OCI-LY7 (cell line): ENCODE data around the gene THG1L. TPM values are rescaled to one million over a fixed set of nuclear protein-coding genes. Genes with fewer than 3 reads are reported as not detected.

ENCODE experiments used
- BruUV-seq: library from RNA; stranded (reverse); fragments of 400-500 nt; replicated peaks from 2 replicates; lab custom pipeline; 2021; lab: Mats Ljungman, UMichigan
- CTCF ChIA-PET: fragments of 300-600 bp; sonication (Branson Sonifier 250); formaldehyde crosslinking; loops from one replicate; lab custom pipeline; 2022; ENCODE audit warnings: antibody characterized with exemption; ENCODE audit not compliant: unreplicated experiment; lab: Charles Lee
- POLR2A ChIA-PET: fragments of 300-600 bp; sonication (Branson Sonifier 250); formaldehyde crosslinking; loops from one replicate; lab custom pipeline; 2022; ENCODE audit warnings: antibody characterized with exemption; lab: Charles Lee
- DNase-seq: peaks from one replicate; pipeline ENCODE4 v3.0.0-alpha.2; 2015; ENCODE audit warnings: low spot score
- H2AFZ ChIP-seq: fragments of 200-600 bp; sonication (generic), shearing (Covaris generic); 2 replicates; pipeline ENCODE4 v1.6.1; 2014; ENCODE audit warnings: mild to moderate bottlenecking, antibody characterized with exemption, low read length, moderate library complexity
- H3K27ac ChIP-seq: fragments of 200-600 bp; sonication (generic); 2 replicates; pipeline ENCODE4 v1.5.1; 2014; ENCODE audit warnings: mixed run types, low read depth, mild to moderate bottlenecking, moderate library complexity, low read length, inconsistent platforms; ENCODE audit not compliant: poor library complexity, severe bottlenecking
- H3K36me3 ChIP-seq: fragments of 200-600 bp; sonication (generic); 2 replicates; pipeline ENCODE4 v1.6.1; 2014; ENCODE audit warnings: mild to moderate bottlenecking, antibody characterized with exemption, low read length, moderate library complexity, mixed read lengths; ENCODE audit not compliant: insufficient read depth
- H3K4me1 ChIP-seq: fragments of 200-600 bp; sonication (generic); 2 replicates; pipeline ENCODE4 v1.5.1; 2014; ENCODE audit warnings: mild to moderate bottlenecking, low read length; ENCODE audit not compliant: insufficient read depth, poor library complexity, severe bottlenecking
- H3K4me2 ChIP-seq: fragments of 200-600 bp; sonication (generic); 2 replicates; pipeline ENCODE4 v1.6.1; 2014; ENCODE audit warnings: mild to moderate bottlenecking, low read length
- H3K4me3 ChIP-seq: fragments of 200-600 bp; sonication (generic); 2 replicates; pipeline ENCODE4 v1.5.1; 2014; ENCODE audit warnings: mild to moderate bottlenecking, low read depth, low read length; ENCODE audit not compliant: poor library complexity, severe bottlenecking
- H3K79me2 ChIP-seq: fragments of 200-600 bp; sonication (generic); 2 replicates; pipeline ENCODE4 v1.6.1; 2016; ENCODE audit warnings: low read depth, mild to moderate bottlenecking, low read length, moderate library complexity, mixed read lengths; ENCODE audit not compliant: insufficient read depth
- H3K9me2 ChIP-seq: fragments of 200-600 bp; sonication (generic); 2 replicates; pipeline ENCODE4 v1.6.1; 2016; ENCODE audit warnings: mild to moderate bottlenecking, low read length, mixed read lengths; ENCODE audit not compliant: insufficient read depth
- H3K9me3 ChIP-seq: fragments of 200-600 bp; sonication (generic); 2 replicates; pipeline ENCODE4 v1.6.1; 2014; ENCODE audit warnings: mild to moderate bottlenecking, mixed run types, low read length, mixed read lengths
- H4K20me1 ChIP-seq: fragments of 200-600 bp; sonication (generic); 2 replicates; pipeline ENCODE4 v1.6.1; 2014; ENCODE audit warnings: mild to moderate bottlenecking, antibody characterized with exemption, low read length, moderate library complexity, mixed read lengths; ENCODE audit not compliant: insufficient read depth
- CTCF ChIP-seq: fragments of 200-600 bp; sonication (generic); conservative IDR thresholded peaks from 2 replicates; pipeline ENCODE4 v1.5.1; 2014; ENCODE audit warnings: mild to moderate bottlenecking, antibody characterized with exemption, low read length, moderate library complexity, mixed read lengths
- EZH2phosphoT487 ChIP-seq: fragments of 200-600 bp; sonication (generic); IDR thresholded peaks from 2 replicates; pipeline ENCODE4 v1.6.1; 2018; ENCODE audit warnings: low read depth, borderline replicate concordance, mild to moderate bottlenecking, mixed run types, antibody characterized with exemption, low read length, moderate library complexity, mixed read lengths
- intact Hi-C: fragments of 100-400 bp; cut with micrococcal nuclease; formaldehyde crosslinking; loops from one replicate; pipeline ENCODE4 v1.10.0; 2022; ENCODE audit not compliant: unreplicated experiment
- total RNA-seq, 2 experiments: library from RNA; depleted of rRNA in 1 of 2; stranded (reverse); fragments of >200 nt in 1 of 2; shearing (Covaris generic) in 1 of 2; gene quantifications; 2 replicates each; pipeline ENCODE4 v1.2.3, GENCODE V29; 2014 to 2022

Gene THG1L
- total RNA-seq, 2 experiments from 2014 or later, result 18.5 to 20.7 TPM

DNA sequence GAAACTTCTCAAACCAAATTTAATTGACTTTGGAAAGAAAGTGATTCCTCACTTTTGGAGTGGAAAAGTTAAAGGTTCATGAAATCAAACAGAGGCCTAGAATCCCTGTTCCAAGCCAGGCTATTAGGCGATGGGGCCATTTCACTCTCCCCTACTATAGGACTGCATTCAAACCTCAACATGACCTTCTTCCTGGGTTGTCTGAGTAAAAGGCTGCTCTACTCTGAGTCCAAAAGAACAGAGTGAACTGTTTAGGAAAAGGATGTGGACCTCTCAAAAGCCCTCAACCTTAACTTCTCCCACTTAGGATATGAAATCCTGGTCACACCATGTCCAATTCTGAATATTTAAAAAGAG is 44.0 kb upstream of the THG1L start:
- no peak for DNase-seq
- H3K79me2 ChIP-seq, result no peaks in the 10 kb centered on the region
- TF ChIP-seq EZH2phosphoT487 (no peak), CTCF (no peak)
- H3K4me2 ChIP-seq, result no peak overlapping the region
- no peaks in the 10 kb centered on the region for H3K36me3 ChIP-seq
- POLR2A ChIA-PET, result interaction anchor here (0.6 kb wide), 1 partner anchor 247 kb away, joined by 4 read pairs; no protein-coding TSS in a partner anchor
- no peak overlapping the region for H3K4me3 ChIP-seq
- no peaks in the 10 kb centered on the region for H3K9me3 ChIP-seq
- CTCF ChIA-PET, result no interaction called here
- BruUV-seq, result no TSS peak
- H2AFZ ChIP-seq, result no peak overlapping the region
- no peaks in the 10 kb centered on the region for H3K4me1 ChIP-seq
- H4K20me1 ChIP-seq, result no peaks in the 10 kb centered on the region
- intact Hi-C loops, result no loop called here
- H3K9me2 ChIP-seq, result no peaks in the 10 kb centered on the region
- no peak overlapping the region for H3K27ac ChIP-seq

DNA sequence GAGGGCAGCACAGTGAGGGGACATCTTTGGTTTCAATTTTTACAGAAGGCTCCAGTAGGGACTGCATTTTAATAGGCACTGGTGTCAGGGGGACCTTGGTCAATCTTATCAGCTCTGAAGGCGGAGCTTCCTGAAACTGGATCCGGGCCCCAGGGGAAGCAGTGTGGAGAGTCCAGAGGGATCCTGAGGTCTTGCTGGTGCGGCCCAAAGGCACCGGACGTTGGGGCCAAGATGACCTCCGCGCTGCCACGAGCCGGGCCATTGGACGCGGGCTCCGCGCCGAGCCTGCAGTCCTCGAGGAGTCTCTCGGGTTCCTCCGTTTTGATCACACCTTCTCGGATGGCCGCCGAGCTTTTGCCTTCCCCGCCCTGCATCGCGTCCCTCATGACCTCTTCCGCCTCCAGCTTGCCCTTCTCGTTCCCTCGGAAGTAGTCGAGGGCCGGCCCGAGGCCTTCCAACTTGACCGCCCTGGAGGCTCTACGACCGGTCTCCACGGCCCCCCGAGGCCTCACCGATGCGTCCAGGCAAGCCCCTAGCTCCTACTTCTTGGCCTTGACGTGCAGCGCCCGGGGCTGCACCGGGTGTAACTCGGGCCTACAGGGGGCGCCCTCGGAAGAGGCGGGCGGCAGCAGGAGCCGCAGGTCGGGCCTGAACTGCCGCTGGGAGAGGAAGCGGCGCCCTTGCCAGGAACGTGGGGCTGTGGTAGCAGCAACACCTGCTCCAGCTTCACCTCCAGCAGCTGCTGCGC is 41.1 kb upstream of the THG1L start:
- DNase-seq, result no peak
- BruUV-seq, result no TSS peak
- Histone ChIP-seq H3K4me1 (no peaks in the 10 kb centered on the region), H3K4me2 (no peak overlapping the region), H3K36me3 (no peaks in the 10 kb centered on the region), H2AFZ (no peak overlapping the region), H3K9me3 (no peaks in the 10 kb centered on the region), H4K20me1 (no peaks in the 10 kb centered on the region), H3K4me3 (no peak overlapping the region), H3K9me2 (no peaks in the 10 kb centered on the region), H3K27ac (no peak overlapping the region), H3K79me2 (no peaks in the 10 kb centered on the region)
- CTCF ChIA-PET, result interaction anchor here (0.6 kb wide), 1 partner anchor 223 kb away, joined by 3 read pairs; no protein-coding TSS in a partner anchor
- intact Hi-C loops, result no loop called here
- no peak for TF ChIP-seq EZH2phosphoT487
- 0 out of 2 replicates have a peak, but pooled peaks have one; percentile 23 for TF ChIP-seq CTCF
- POLR2A ChIA-PET, result no interaction called here
